Daoy (cell line): Measurements from ENCODE around the gene ARHGEF37. TPM values are rescaled to one million over a fixed set of nuclear protein-coding genes. Genes with fewer than 3 reads are reported as not detected.

Source experiments
- DNase-seq: peaks from one replicate; pipeline ENCODE4 v3.0.0-alpha.2; 2015; ENCODE audit warnings: low read depth
- total RNA-seq: library from RNA; depleted of rRNA; stranded (reverse); fragments of >200 nt; shearing (Covaris generic); gene quantifications from 2 replicates; pipeline ENCODE4 v1.2.3, GENCODE V29; 2014

The ARHGEF37 gene
- total RNA-seq, 1 experiment from 2014 or later, result 0.69 TPM

DNA sequence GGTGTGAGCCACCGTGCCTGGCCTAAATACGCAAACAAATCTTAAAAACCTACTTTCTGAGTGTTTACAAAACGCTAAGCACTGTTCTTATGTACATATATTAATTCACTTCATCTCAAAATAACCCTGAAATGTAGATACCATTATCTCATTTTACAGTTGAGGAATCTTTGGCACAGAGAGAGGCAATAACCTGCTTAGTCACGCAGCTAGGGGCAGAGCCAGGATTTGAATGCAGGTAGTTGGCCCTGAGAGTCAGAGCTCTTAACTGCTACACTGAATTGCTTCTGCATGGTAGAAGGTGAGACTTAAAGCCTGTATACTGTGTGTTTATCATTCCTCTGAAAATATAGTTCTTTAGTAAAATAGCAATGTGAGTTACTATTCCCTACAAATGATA is 21.9 kb downstream of the ARHGEF37 start:
- DNase-seq, result no peak

GRCh38 chr5:149603920-149604319 is 22.6 kb downstream of the ARHGEF37 start:
- DNase-seq, result no peak

DNA sequence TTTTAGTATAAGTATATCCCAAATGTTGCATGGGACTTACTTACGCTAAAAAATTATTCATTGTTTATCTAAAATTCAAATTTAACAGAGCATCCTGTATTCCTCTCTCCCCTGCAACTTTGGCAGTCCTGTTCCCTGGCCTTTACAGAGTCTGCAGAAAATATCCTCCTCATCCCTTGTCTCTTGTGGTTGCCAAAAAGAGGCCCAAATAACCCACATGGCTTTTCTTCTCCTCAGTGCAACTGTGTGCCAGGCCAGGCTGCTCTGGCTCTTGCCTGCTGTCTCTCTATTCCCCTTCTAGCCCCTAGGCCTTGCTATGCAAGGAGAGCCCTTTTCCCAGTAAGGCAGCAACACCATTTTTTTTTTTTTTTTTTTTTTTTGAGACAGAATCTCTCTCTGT is 23.0 kb downstream of the ARHGEF37 start:
- DNase-seq, result no peak

DNA sequence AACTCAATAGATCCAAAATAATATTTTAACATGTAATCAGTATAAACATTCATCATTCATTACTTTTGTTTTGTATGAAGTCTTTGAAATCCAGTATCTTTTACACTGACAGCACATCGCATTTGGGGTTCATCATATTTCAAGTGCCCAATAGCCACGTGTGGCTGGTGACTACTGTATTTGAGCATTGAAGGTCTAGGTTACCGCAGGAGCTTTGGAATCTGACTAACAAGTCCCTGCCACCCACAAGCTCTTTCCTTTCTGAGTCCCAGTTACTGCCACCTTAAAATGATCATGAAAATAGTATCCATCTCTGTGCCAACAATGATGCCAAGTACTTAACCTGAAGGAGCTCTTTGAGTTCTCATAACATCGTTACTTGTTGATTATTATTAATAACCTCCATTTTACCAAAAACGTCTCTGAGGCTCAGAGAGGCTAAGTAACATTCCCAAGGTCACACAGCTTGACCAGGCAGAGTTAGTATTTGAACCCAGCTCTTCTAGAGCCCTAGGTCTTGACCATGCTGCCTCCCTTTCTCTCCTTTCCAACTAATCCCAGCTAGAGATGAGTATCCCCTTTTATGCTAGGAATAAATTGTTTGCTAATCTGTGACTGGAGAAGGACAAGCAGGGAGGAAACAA is 24.2 kb downstream of the ARHGEF37 start:
- peak; percentile 52 for DNase-seq

DNA sequence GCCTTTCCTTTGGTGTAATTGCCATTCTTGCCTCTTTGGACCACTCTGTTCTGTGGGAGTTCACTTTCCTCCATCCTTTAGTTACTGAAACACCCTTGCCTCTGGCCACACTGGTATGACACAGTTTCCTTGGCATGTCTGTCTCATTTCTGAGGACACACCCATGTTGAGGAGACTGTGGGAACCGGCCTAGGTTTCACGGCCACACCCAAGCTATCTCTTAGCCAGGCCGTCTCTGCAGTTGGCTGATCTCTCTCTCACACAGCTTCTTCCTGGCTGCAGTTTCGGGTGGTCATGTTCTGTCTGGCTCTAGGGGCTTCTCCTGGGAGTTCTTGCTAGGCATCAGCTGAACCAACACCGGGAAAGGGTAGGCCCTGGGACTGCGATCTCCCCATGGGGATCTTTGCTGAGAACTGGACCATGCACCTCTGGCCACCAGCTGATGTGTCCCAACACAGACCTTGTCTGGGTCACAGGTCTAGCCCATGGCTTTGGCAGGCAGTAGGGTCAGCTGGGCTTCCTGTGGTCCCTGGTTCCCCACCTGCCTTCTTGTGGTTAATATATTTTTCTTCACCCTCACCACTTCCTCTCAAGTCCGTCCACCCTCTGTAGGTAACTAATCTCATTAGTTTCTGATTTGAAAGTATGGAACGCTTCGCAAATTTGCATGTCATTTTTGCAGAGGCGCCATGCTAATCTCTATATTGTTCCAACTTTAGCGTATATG is 24.9 kb downstream of the ARHGEF37 start:
- peak; percentile 95 for DNase-seq

DNA sequence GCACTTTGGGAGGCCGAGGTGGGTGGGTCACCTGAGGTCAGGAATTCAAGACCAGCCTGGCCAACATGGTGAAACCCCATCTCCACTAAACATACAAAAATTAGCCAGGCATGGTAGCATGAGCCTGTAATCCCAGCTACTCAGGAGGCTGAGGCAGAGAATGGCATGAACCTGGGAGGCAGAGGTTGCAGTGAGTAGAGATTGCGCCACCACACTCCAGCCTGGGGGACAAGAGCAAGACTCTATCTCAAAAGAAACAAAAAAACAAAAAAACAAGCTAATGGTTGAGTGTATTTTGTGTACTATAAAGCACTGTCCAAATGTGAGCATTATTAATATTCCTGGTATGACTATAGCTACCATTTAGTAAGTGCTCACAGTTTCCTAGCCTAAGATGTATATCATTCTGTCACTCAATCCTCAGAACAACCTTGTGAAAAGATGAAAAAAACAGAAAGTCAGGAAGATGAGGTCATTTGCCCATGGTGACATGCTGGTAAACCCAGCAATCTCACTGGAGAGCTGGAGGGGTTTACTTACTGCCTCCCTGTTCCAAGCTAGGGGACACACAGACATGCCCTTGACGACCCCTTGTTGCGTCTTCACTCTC is 27.7 kb downstream of the ARHGEF37 start:
- DNase-seq, result no peak

DNA sequence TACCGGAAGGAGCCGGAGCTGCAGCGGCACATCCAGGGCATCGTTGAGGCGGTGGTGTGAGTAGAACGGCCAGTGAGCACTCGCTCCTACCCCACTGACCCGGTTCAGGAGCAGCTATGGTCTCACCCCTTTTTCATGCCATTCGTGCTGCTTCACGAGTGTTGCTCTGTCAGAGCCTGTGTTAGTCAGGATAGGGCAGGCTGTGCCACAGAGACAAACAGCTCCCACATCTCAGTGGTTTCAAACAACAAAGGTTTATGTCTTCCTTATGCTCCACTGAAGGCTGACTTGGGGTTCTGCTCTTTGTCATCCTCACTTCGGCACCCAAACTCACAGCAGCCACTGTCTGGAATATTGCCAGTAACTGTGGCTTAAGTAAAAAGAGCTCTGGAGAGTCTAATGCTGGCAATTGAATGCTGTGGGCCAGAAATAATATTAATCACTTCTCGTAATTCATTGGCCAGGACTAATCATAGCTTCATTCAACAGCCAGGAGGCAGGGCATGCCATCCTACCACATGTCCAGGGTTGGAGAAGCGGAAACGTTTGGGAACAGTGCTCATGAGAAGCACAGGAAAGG is 28.4 kb downstream of the ARHGEF37 start:
- no peak for DNase-seq

DNA sequence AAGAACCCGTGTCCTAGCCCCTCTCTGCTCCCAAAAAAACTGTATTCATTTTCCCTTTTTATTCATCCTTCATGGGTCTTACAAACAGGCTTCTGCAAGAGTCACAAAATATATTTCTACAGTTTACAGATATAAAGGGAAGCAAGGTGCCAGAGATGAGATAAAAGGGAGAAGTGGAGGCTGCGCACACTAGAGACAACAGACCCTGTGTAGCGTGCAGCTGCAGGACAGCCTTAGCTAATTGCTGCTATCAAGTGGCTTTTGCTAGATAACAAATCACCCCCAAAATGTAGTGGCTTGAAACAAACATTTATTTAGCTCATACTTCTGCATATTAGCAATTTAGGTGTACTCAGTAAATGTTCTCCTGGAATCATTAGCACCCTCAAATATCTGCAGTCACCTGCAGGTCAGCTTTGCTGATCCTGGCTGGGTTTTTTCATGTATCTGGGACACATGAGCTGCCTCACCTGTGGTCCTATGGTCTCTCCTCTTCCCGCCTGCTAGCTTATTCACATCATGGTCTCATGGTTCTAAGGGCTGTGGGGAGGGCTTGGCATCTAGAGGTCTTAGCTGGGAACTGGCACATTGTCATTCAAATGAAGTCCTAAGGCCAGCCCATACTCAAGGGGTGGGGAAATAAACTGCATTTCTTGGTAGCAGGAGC is 29.4 kb downstream of the ARHGEF37 start:
- DNase-seq, result no peak

DNA sequence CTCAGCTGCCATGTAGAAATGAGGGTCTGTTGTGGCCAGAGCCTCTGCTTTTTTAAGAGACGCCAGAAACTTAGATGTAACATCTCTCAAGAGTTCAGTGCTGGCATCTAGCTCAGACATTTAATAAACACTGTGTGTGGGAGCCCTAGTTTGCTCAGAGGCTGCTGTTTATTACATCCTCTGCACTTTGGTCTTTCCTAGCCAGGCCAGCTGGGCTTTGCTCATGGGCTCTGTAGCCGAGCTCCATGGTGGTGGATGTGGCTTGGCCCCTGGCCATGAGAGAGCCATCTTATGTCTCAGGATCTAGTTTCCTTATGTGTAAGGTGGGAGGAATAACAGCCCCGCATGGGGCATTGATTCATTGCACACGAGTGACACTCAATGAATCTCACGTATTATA is 30.0 kb downstream of the ARHGEF37 start:
- DNase-seq, result peak; percentile 83

DNA sequence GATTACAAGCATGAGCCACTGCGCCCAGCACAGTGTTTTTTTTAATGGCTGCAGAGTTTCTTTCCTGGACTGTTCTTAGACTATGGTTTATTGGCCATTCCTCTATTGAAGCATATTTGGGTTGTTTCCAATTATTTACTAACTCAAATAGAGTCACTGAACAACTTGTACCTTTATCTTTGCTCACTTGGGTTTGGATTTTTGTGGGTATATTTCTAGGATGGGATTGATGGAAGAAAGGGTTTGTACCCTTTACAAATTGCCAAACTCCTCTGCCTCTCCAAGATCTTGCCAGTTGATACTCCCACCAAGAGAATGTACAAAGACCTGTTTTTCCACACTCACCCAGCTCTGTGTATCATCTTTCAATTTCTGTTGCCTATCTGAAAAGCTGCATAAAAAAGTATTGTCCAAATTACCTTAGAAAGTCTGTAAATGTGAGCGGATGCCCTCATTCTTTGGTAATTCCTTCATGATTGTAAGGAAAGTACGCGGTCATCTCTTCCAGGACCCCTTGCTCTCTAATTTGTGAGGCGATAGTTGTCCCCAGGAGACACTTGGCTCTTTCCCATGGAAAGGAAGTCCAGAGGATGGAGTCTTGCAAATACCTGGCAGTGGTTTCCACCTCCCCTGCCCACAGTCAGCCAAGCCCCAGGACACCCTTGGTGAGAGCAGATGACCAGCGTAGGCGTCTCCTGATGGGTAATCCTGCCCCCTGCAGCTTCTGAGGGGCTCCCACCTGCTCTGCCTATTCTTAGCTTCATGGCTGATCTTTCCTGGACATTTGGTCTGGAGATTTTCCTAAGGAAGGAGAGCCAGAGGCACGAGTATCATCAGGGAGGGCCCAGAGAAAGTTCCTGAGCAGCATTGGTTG is 33.0 kb downstream of the ARHGEF37 start:
- no peak for DNase-seq

DNA sequence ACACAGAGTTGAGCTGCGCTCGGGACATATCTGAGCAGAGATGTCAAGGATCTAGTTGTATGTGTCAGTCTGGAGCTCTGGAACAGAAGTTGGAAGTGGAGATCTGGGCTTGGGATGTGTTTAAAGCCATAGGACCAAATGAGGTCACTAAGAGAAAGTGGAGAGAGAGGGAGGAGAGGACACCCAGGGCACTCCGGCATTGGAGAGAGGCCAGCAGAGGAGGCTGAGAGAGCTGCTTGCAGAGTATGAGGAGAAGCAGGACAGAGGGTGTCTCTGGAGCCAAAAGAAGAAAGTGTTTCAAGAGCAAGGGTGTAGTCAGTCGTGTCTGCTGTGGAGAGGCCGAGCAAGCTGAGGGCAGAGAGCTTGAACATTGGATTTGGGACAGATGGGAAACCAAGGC is 34.7 kb downstream of the ARHGEF37 start:
- DNase-seq, result no peak

GRCh38 chr5:149616727-149617285 is 35.5 kb downstream of the ARHGEF37 start:
- DNase-seq, result no peak

- DNase-seq, result no peak
Measured at GRCh38 chr5:149617760-149618306, 36.5 kb downstream of the ARHGEF37 start.

DNA sequence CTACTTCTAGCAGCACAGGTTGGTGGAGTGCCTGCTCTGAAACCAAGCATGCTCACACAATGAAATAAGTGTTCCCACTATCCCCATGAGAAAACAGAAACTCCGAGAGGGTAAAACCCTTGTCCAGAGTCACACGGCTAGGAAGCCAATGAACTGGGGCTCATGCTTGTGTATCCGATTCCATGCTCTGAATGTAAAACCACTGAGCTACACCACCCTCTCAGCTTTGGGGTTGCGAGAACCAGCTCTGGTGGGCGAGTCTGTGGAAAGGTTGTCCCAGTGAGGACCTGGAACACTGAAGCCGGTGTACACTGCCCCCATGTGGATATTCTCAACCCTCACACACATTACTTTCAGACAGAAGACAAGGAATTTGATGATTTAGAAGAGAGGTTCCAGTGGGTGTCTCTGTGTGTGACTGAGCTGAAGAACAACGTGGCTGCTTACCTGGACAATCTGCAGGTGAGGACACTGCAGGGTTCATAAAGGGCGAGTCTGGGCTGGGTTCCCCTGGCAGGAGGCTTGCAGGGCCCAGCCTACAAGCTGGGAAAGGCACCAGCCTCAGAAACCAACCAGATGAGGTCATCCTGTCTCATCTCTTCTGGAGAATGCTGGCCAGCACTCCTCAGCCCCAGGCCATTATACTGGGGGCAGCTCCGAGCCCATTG is 37.4 kb downstream of the ARHGEF37 start:
- DNase-seq, result peak; percentile 77

- DNase-seq, result no peak
Measured at GRCh38 chr5:149621415-149622098, 40.3 kb downstream of the ARHGEF37 start.

DNA sequence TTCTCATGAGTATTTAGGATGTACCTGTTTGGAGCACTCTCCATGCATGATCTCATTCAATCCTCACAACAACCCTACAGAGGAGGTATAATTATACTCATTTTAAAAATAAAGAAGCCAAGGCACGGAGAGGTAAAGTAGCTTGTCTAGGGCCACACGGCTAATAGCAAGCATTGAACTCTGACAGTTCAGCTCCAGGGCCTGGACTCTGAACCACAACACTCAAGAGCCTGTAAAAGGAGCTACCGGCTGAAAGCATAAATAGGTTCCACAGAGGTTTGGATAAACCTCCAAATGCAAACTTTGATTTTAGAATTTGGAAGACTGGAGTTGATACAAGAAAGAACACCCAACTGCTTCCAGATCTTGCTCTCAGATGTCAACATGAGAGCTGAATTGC is 41.2 kb downstream of the ARHGEF37 start:
- no peak for DNase-seq

DNA sequence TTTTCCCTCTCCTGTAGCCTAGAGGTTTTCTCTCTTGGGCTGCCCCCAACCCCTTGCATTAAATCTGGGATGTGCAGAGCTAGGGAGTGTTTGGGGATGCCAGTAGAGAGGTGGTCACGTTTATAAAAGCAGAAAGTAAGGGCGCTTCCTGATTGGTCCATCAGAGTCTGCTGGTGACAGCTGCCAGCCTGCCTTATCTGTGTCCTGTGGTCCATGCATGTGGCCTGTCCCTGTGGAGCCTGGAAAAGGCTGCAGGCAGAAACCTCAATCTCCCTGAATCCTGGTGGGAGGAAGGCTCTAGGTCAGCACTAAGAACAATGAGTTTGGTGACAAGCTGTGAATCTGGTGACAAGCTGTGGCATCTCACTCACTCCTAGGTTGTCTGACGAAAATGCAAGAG is 42.2 kb downstream of the ARHGEF37 start:
- no peak for DNase-seq

DNA sequence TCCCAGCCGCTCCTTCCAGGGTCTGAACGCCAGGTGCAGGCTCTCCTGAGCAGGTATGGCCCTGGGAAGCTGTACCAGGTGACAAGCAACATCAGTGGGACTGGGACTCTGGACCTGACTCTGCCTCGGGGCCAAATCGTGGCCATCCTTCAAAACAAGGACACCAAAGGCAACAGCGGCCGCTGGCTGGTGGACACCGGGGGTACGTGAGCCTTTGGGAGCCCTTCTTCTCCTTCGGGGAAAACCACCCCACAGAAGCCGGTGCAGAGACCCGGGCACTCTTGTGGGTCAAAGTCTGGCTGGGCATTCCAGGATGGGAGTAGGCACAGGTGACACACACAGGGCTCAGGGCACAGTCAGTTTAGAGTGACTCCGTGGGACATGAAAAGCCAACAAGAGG is 45.8 kb downstream of the ARHGEF37 start:
- DNase-seq, result no peak

DNA sequence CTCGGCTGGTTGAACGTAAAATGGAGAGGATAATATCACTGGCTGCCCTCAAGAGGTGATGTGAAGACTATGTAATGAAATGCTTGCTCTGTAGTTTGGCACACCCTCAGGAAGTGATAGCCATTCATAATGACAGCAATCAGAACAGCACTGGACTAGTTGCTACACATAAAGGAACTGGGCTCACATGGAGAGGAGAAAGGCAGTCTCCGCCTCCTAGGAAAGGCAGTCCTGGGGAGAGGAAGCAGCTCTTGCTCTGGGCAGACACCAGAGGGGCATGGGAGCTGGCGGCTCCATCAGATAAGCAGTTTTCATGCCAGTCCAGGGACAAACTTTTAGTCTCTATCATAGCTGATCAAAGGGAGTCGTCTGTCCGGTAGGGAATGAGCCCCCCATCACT is 46.9 kb downstream of the ARHGEF37 start:
- DNase-seq, result peak; percentile 45
